Esophagus muscularis mucosa (tissue), 2 donors: ENCODE results near the gene CAMKK2.

ENCODE experiments used
- POLR2A ChIP-seq: fragments of 450-650 bp; IDR thresholded peaks from one replicate; pipeline ENCODE4 v1.6.1; 2017; ENCODE audit warnings: antibody characterized with exemption, moderate library complexity, mild to moderate bottlenecking, low read depth
- POLR2AphosphoS5 ChIP-seq, 2 donors: sonication (generic); formaldehyde crosslinking; IDR thresholded peaks; one replicate each; pipeline ENCODE4 v1.6.1; 2017; ENCODE audit warnings: antibody characterized with exemption in 2 of 2

- TF ChIP-seq POLR2AphosphoS5 (IDR thresholded peaks at IDR 0.05) (no peak), POLR2A (no peak)
Measured at GRCh38 chr12:121288158-121288845, 8.2 kb downstream of the CAMKK2 start.
